NCI-H748 treated with DMSO at 0.1 percent for 48 hours (cell line): ENCODE data around the gene EPGN.

Experiments
- DNase-seq: peaks from one replicate; lab custom pipeline; 2025; lab: John Stamatoyannopoulos, UW

The EPGN gene

GRCh38 chr4:74308215-74308614 lies at the start of gene EPGN:
EPGN (plus strand) TSS chr4:74308470; CDS start chr4:74308534, 64 bp downstream.
- DNase-seq, result no peak

- DNase-seq, result no peak
These were observed 49.3 kb upstream of the EPGN start for GRCh38 chr4:74258963-74259362.

- no peak for DNase-seq
These were observed 48.2 kb upstream of the EPGN start for GRCh38 chr4:74260036-74260435.

GRCh38 chr4:74262522-74262921 lies 45.7 kb upstream of the EPGN start:
- no peak for DNase-seq

GRCh38 chr4:74263551-74263950 lies 44.7 kb upstream of the EPGN start:
- no peak for DNase-seq

- DNase-seq, result no peak
These were observed 42.2 kb upstream of the EPGN start for GRCh38 chr4:74266081-74266480.

GRCh38 chr4:74267998-74268606 lies 40.2 kb upstream of the EPGN start:
- no peak for DNase-seq

- no peak for DNase-seq
These were observed 39.6 kb upstream of the EPGN start for GRCh38 chr4:74268643-74269042.

- DNase-seq, result no peak
These were observed 29.8 kb upstream of the EPGN start for GRCh38 chr4:74278490-74278889.

GRCh38 chr4:74279716-74280115 lies 28.6 kb upstream of the EPGN start:
- DNase-seq, result no peak

- no peak for DNase-seq
These were observed 25.3 kb upstream of the EPGN start for GRCh38 chr4:74282926-74283325.

GRCh38 chr4:74283614-74284013 lies 24.7 kb upstream of the EPGN start:
- DNase-seq, result no peak

GRCh38 chr4:74284053-74284452 lies 24.2 kb upstream of the EPGN start:
- DNase-seq, result no peak

GRCh38 chr4:74287164-74287563 lies 21.1 kb upstream of the EPGN start:
- no peak for DNase-seq

GRCh38 chr4:74287791-74288190 lies 20.5 kb upstream of the EPGN start:
- DNase-seq, result no peak

GRCh38 chr4:74291471-74291870 lies 16.8 kb upstream of the EPGN start:
- no peak for DNase-seq

GRCh38 chr4:74292111-74292870 lies 16.0 kb upstream of the EPGN start:
- no peak for DNase-seq

GRCh38 chr4:74293558-74293957 lies 14.7 kb upstream of the EPGN start:
- no peak for DNase-seq

- no peak for DNase-seq
These were observed 13.6 kb upstream of the EPGN start for GRCh38 chr4:74294681-74295080.

- no peak for DNase-seq
These were observed 10.7 kb upstream of the EPGN start for GRCh38 chr4:74297539-74297938.

GRCh38 chr4:74304095-74304625 lies 4.1 kb upstream of the EPGN start:
- no peak for DNase-seq

- DNase-seq, result no peak
These were observed 3.3 kb upstream of the EPGN start for GRCh38 chr4:74305000-74305399.

- no peak for DNase-seq
These were observed 1.1 kb upstream of the EPGN start for GRCh38 chr4:74307170-74307569.

GRCh38 chr4:74309223-74309622 lies 953 bp downstream of the EPGN start:
- DNase-seq, result no peak
